GM18508 (cell line): Measurements from ENCODE around the gene ZBTB44.

Experiments
- ATAC-seq: cut with Tn5 transposase; IDR thresholded peaks from one replicate; pipeline ENCODE4 v1.9.1; 2021; ENCODE audit warnings: moderate number of reproducible peaks; ENCODE audit not compliant: insufficient read depth, unreplicated experiment

The ZBTB44 gene

DNA sequence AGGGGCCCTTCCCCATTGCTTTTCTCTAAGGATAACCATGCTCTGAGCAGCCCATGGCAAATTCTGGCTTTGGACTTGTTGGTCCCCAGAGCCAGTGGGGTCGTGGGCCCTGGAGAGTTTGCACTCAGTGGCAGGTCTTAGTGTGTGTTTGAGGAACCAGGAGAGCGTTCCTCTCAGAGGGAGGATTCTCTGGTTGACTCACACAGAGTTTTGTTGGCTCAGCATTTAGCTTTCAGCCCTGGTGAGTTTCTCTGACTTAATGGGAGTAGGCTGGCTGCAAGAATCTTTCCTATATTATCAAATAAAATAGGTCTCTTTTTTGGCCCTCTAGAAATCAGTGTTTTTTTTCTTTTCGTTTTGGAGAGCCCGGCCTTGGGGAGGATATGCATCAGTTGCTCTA is 134.2 kb downstream of the ZBTB44 start:
- no peak for ATAC-seq

DNA sequence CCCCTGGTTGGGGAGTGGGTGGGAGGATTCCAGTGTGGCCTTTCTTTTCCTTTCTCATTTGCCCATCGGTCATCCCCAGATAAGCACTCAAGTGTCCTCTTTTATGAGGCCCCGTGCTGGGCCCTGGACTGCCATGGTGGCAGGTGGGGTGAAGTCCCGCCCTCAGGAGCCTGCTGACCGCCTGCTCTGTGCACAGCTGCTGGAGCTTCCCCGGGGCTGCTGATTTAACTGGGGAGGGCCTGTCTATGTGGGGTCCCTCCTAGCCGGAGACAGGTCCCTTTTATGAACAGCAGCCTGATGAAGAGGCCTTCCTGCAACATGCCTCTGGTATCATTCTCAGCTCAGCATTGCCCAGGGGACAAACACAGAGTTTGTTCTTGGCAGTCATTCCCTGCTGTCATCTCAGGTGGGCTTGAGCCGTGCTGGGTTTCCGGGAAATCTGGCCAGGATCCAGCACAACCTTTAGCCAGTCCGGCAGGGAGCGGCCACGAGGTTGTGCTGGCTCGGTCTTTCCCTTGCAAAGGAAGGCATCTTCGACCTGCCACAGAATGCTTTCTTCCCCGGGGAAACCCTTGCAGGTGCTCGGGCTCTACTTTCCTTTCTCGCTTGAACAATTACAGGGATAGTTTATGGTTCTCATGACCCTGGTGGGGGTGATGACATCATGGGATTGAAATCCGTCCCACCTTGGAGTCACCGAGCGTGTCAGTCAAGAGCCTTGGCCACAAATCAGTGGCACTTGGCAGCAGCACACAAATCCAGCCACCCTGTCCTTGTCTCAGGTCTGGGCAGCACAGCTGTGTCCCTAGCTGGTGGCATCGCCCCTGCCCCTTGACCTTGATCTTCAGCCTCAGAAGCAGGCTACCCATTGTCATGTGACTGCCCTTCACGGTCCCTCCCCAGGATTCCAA is 135.1 kb downstream of the ZBTB44 start:
- ATAC-seq = no peak

DNA sequence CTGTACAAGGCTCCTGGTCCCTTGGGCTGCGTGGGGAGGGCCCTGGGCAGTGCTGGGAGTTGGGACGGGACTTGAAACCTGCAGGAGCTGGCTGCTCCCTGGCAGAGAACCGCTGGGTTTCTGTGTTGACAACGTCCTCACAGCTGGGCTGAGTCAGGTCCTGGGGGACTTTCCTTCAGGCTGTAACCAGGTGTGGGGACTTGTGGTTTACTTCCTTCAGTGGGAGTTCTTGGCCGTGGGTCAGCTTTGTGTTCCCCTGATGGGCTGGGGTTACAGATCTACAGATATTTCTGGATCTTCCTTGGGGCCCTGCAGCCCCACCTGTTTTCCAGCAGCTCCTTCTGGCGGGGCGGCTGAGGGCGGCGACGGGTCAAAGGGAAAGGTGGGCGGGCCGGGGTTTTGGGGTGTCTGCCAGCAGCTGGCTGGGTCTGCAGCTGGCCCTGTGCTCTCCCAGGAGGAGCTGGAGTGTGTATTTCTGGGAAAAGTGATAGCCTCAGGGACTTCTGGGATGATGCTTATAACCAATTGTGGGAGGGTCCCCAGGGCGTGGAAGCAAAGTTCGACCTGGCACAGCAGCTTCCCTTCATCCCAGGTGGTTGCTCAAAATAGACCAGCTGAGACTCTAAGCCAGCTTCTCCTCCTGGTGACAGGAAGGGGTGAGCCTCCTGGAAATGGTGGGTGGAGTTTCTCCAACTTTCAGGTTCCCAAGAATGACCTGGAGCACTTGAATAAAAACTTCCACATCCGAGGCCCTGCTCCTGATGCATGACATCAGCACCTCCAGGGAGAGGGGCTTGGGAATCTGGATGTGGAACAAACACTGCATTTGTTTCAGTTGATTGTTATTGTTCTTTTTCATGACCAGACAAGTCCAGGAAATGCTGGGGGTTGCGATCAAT is 136.0 kb downstream of the ZBTB44 start:
- ATAC-seq = no peak

- no peak for ATAC-seq
Measured at GRCh38 chr11:130177782-130178181, 136.9 kb downstream of the ZBTB44 start.
